ENCODE measurements around the gene GUCY2D.

The GUCY2D gene

GRCh38 chr17:8047769-8048110 is 45.3 kb downstream of the GUCY2D start:
- Histone ChIP-seq H3K79me2 (ENCODE audit: low read length) (no peaks in the 10 kb centered on the region), H3K9me2 (replicated peaks; ENCODE audit: insufficient read depth, low read length) (no peaks in the 10 kb centered on the region), H3K27me3 (replicated peaks; ENCODE audit: insufficient read depth, low read length) (peaks cover 93% of the 10 kb centered on the region), H3K4me2 (ENCODE audit: low read depth, low read length) (no peak overlapping the region), H3K9ac (ENCODE audit: low read length) (no peak overlapping the region), H2AFZ (ENCODE audit: low read length) (no peak overlapping the region), H3K27ac (ENCODE audit: low read length) (no peak overlapping the region), H3K4me1 (ENCODE audit: low read length) (no peaks in the 10 kb centered on the region), H3K36me3 (replicated peaks; ENCODE audit: insufficient read depth, low read length) (no peaks in the 10 kb centered on the region), H4K20me1 (ENCODE audit: insufficient read depth, low read length) (no peaks in the 10 kb centered on the region), H3F3A (ENCODE audit: insufficient read depth, low read length) (no peaks in the 10 kb centered on the region), H3K9me3 (replicated peaks; ENCODE audit: insufficient read depth, low read length) (no peaks in the 10 kb centered on the region), H3K4me3 (ENCODE audit: low read length) (no peak overlapping the region)
- DNase-seq = no peak
- TF ChIP-seq CTCF (IDR thresholded peaks at IDR 0.05; ENCODE audit: low read length) = no peak
- TF ChIP-seq EZH2phosphoT487 (IDR thresholded peaks at IDR 0.05; ENCODE audit: low read length) = no peak
- TF ChIP-seq EZH2 (optimal IDR thresholded peaks at IDR 0.05; ENCODE audit: low read depth, low read length) = no peak

- Histone ChIP-seq H3K4me1 (ENCODE audit: low read length) (no peaks in the 10 kb centered on the region), H3K9me2 (replicated peaks; ENCODE audit: insufficient read depth, low read length) (no peaks in the 10 kb centered on the region), H3K79me2 (ENCODE audit: low read length) (no peaks in the 10 kb centered on the region), H3K4me3 (ENCODE audit: low read length) (no peak overlapping the region), H4K20me1 (ENCODE audit: insufficient read depth, low read length) (no peaks in the 10 kb centered on the region), H3K27ac (ENCODE audit: low read length) (no peak overlapping the region), H3K9me3 (replicated peaks; ENCODE audit: insufficient read depth, low read length) (no peaks in the 10 kb centered on the region), H3K9ac (ENCODE audit: low read length) (no peak overlapping the region), H3F3A (ENCODE audit: insufficient read depth, low read length) (no peaks in the 10 kb centered on the region), H3K27me3 (replicated peaks; ENCODE audit: insufficient read depth, low read length) (peaks cover 93% of the 10 kb centered on the region), H2AFZ (ENCODE audit: low read length) (no peak overlapping the region), H3K4me2 (ENCODE audit: low read depth, low read length) (no peak overlapping the region), H3K36me3 (replicated peaks; ENCODE audit: insufficient read depth, low read length) (no peaks in the 10 kb centered on the region)
- no peak for TF ChIP-seq CTCF (IDR thresholded peaks at IDR 0.05; ENCODE audit: low read length)
- TF ChIP-seq EZH2phosphoT487 (IDR thresholded peaks at IDR 0.05; ENCODE audit: low read length) = no peak
- no peak for TF ChIP-seq EZH2 (optimal IDR thresholded peaks at IDR 0.05; ENCODE audit: low read depth, low read length)
- no peak for DNase-seq
These were observed 45.8 kb downstream of the GUCY2D start for GRCh38 chr17:8048236-8048635.

GRCh38 chr17:8048736-8049135 is 46.3 kb downstream of the GUCY2D start:
- Histone ChIP-seq H3K4me2 (ENCODE audit: low read depth, low read length) (no peak overlapping the region), H3K4me1 (ENCODE audit: low read length) (no peaks in the 10 kb centered on the region), H3K36me3 (replicated peaks; ENCODE audit: insufficient read depth, low read length) (no peaks in the 10 kb centered on the region), H3F3A (ENCODE audit: insufficient read depth, low read length) (no peaks in the 10 kb centered on the region), H3K79me2 (ENCODE audit: low read length) (no peaks in the 10 kb centered on the region), H3K27me3 (replicated peaks; ENCODE audit: insufficient read depth, low read length) (peaks cover 93% of the 10 kb centered on the region), H3K9ac (ENCODE audit: low read length) (no peak overlapping the region), H3K4me3 (ENCODE audit: low read length) (no peak overlapping the region), H2AFZ (ENCODE audit: low read length) (no peak overlapping the region), H4K20me1 (ENCODE audit: insufficient read depth, low read length) (no peaks in the 10 kb centered on the region), H3K27ac (ENCODE audit: low read length) (no peak overlapping the region), H3K9me2 (replicated peaks; ENCODE audit: insufficient read depth, low read length) (no peaks in the 10 kb centered on the region), H3K9me3 (replicated peaks; ENCODE audit: insufficient read depth, low read length) (no peaks in the 10 kb centered on the region)
- TF ChIP-seq CTCF (IDR thresholded peaks at IDR 0.05; ENCODE audit: low read length) = no peak
- no peak for TF ChIP-seq EZH2 (optimal IDR thresholded peaks at IDR 0.05; ENCODE audit: low read depth, low read length)
- TF ChIP-seq EZH2phosphoT487 (IDR thresholded peaks at IDR 0.05; ENCODE audit: low read length) = no peak
- no peak for DNase-seq
